Naive thymus-derived CD8-positive, alpha-beta T cell (primary cell): Measurements from ENCODE around the gene CSMD2. TPM values are rescaled to one million over a fixed set of nuclear protein-coding genes. Genes with fewer than 3 reads are reported as not detected.

Experiments
- ATAC-seq, 2 donors: fragments of 150-1000 bp; cut with Tn5 transposase in 1 of 2; sonication (Bioruptor Pico), chemical (Tn5 transposase) in 1 of 2; 1 replicate in 1 of 2; 2 replicates in 1 of 2; pipeline ENCODE4 v1.10.0; 2021; ENCODE audit warnings: mild to moderate bottlenecking in 2 of 2, moderate library complexity in 2 of 2
- POLR2A ChIA-PET: fragments of 350-600 bp; sonication (Branson Sonifier 250); formaldehyde crosslinking; loops from one replicate; lab custom pipeline; 2021; ENCODE audit warnings: antibody characterized with exemption; lab: Charles Lee
- DNase-seq, 10 donors: peaks; one replicate each; pipeline versions ENCODE4 v3.0.0 to v3.0.0-alpha.2; 2020 to 2022
- H3K27ac Mint-ChIP-seq, 10 donors: one replicate each; pipeline ENCODE4 v1.8.0; 2020 to 2022; ENCODE audit warnings: mild to moderate bottlenecking in 10 of 10, mixed read lengths in 10 of 10, moderate library complexity in 4 of 10, inconsistent platforms in 1 of 10
- H3K27me3 Mint-ChIP-seq, 5 donors: one replicate each; pipeline ENCODE4 v1.8.0; 2021 to 2022; ENCODE audit warnings: mixed read lengths in 5 of 5
- H3K36me3 Mint-ChIP-seq, 3 donors: one replicate each; pipeline ENCODE4 v1.8.0; 2020 to 2022; ENCODE audit warnings: mixed read lengths in 3 of 3, mild to moderate bottlenecking in 2 of 3, inconsistent platforms in 1 of 3
- H3K4me1 Mint-ChIP-seq, 4 donors: one replicate each; pipeline ENCODE4 v1.8.0; 2021 to 2022; ENCODE audit warnings: mixed read lengths in 4 of 4
- H3K4me3 Mint-ChIP-seq, 10 donors: one replicate each; pipeline ENCODE4 v1.8.0; 2020 to 2022; ENCODE audit warnings: mild to moderate bottlenecking in 10 of 10, mixed read lengths in 10 of 10, moderate library complexity in 6 of 10, inconsistent platforms in 1 of 10
- H3K9me3 Mint-ChIP-seq, 9 donors: one replicate each; pipeline ENCODE4 v1.8.0; 2020 to 2022; ENCODE audit warnings: mixed read lengths in 9 of 9, mild to moderate bottlenecking in 3 of 9, inconsistent platforms in 1 of 9, moderate library complexity in 1 of 9
- polyA plus RNA-seq, 3 donors: library from polyadenylated mRNA; unstranded; fragments of 300-500 nt; fragmentation: Illumina TruSeq; gene quantifications; one replicate each; pipeline ENCODE4 v1.2.3, GENCODE V29; 2021
- total RNA-seq, 8 experiments: library from RNA in 2 of 8; stranded (reverse) in 2 of 8; gene quantifications; one replicate each; pipeline ENCODE4 v1.2.3 and lab custom pipeline; 2021 to 2026

CSMD2 gene
- total and polyA plus RNA-seq, 5 experiments from 2014 or later: not detected

GRCh38 chr1:33943978-33944377 is 221.1 kb downstream of the CSMD2 start:
- Mint-ChIP-seq H3K27me3 (peaks cover 0 to 13% (median 2%) of the 10 kb centered on the region in 5 donors), H3K4me3 (no peak overlapping the region), H3K27ac (no peak overlapping the region), H3K9me3 (peaks cover 0 to 3% (median 0%) of the 10 kb centered on the region in 9 donors), H3K4me1 (no peaks in the 10 kb centered on the region), H3K36me3 (no peaks in the 10 kb centered on the region)
- DNase-seq (no peak), ATAC-seq (no peak)
- POLR2A ChIA-PET: no interaction called here

GRCh38 chr1:33932871-33933270 is 232.2 kb downstream of the CSMD2 start:
- POLR2A ChIA-PET: no interaction called here
- peaks cover 0 to 4% (median 0%) of the 10 kb centered on the region in 4 donors for H3K4me1 Mint-ChIP-seq
- peaks cover 0 to 4% (median 0%) of the 10 kb centered on the region in 9 donors for H3K9me3 Mint-ChIP-seq
- H3K36me3 Mint-ChIP-seq: no peaks in the 10 kb centered on the region
- H3K27me3 Mint-ChIP-seq: peaks cover 14 to 60% (median 25%) of the 10 kb centered on the region in 5 donors
- no peak overlapping the region for H3K4me3 Mint-ChIP-seq
- no peak overlapping the region for H3K27ac Mint-ChIP-seq
- DNase-seq (no peak), ATAC-seq (no peak)

- H3K27me3 Mint-ChIP-seq: peaks cover 14 to 60% (median 25%) of the 10 kb centered on the region in 5 donors
- no peaks in the 10 kb centered on the region for H3K36me3 Mint-ChIP-seq
- ATAC-seq (no peak), DNase-seq (no peak)
- H3K27ac Mint-ChIP-seq: peak overlapping the region in 1 of 10 donors; percentile 30
- no peak overlapping the region for H3K4me3 Mint-ChIP-seq
- peaks cover 0 to 4% (median 0%) of the 10 kb centered on the region in 4 donors for H3K4me1 Mint-ChIP-seq
- H3K9me3 Mint-ChIP-seq: peaks cover 0 to 2% (median 0%) of the 10 kb centered on the region in 9 donors
- POLR2A ChIA-PET: no interaction called here
Measured at GRCh38 chr1:33931111-33931475, 233.9 kb downstream of the CSMD2 start.

- H3K27me3 Mint-ChIP-seq: peaks cover 16 to 59% (median 24%) of the 10 kb centered on the region in 5 donors
Measured at GRCh38 chr1:33930346-33931110, 234.5 kb downstream of the CSMD2 start.

GRCh38 chr1:33928251-33928650 is 236.8 kb downstream of the CSMD2 start:
- POLR2A ChIA-PET: no interaction called here
- H3K4me3 Mint-ChIP-seq: no peak overlapping the region
- H3K27ac Mint-ChIP-seq: no peak overlapping the region
- DNase-seq: no peak
- peaks cover 0 to 4% (median 2%) of the 10 kb centered on the region in 9 donors for H3K9me3 Mint-ChIP-seq
- H3K27me3 Mint-ChIP-seq: peaks cover 5 to 36% (median 18%) of the 10 kb centered on the region in 5 donors
- H3K36me3 Mint-ChIP-seq: no peaks in the 10 kb centered on the region
- no peaks in the 10 kb centered on the region for H3K4me1 Mint-ChIP-seq
- no peak for ATAC-seq

More at GRCh38 chr1:33930346-33931110, 234.5 kb downstream of the CSMD2 start:
- ATAC-seq (no peak), DNase-seq (no peak)
- POLR2A ChIA-PET: no interaction called here
- no peak overlapping the region for H3K27ac Mint-ChIP-seq
- peaks cover 0 to 4% (median 0%) of the 10 kb centered on the region in 4 donors for H3K4me1 Mint-ChIP-seq
- no peak overlapping the region for H3K4me3 Mint-ChIP-seq
- H3K9me3 Mint-ChIP-seq: peaks cover 0 to 4% (median 0%) of the 10 kb centered on the region in 9 donors
- H3K36me3 Mint-ChIP-seq: no peaks in the 10 kb centered on the region

- no peaks in the 10 kb centered on the region for H3K36me3 Mint-ChIP-seq
- H3K27ac Mint-ChIP-seq: no peak overlapping the region
- H3K4me1 Mint-ChIP-seq: no peaks in the 10 kb centered on the region
- H3K4me3 Mint-ChIP-seq: no peak overlapping the region
- peaks cover 5 to 31% (median 18%) of the 10 kb centered on the region in 5 donors for H3K27me3 Mint-ChIP-seq
- ATAC-seq: no peak
- H3K9me3 Mint-ChIP-seq: peaks cover 0 to 4% (median 2%) of the 10 kb centered on the region in 9 donors
- DNase-seq: no peak
- POLR2A ChIA-PET: no interaction called here
Measured at GRCh38 chr1:33927721-33928120, 237.3 kb downstream of the CSMD2 start.

- ATAC-seq: no peak
- DNase-seq: no peak
- Mint-ChIP-seq H3K36me3 (no peaks in the 10 kb centered on the region), H3K9me3 (peaks cover 0 to 4% (median 2%) of the 10 kb centered on the region in 9 donors), H3K4me1 (no peaks in the 10 kb centered on the region), H3K27me3 (peaks cover 5 to 27% (median 11%) of the 10 kb centered on the region in 5 donors), H3K4me3 (no peak overlapping the region), H3K27ac (no peak overlapping the region)
- POLR2A ChIA-PET: no interaction called here
Measured at GRCh38 chr1:33925586-33925985, 239.4 kb downstream of the CSMD2 start.

GRCh38 chr1:33921281-33921680 is 243.7 kb downstream of the CSMD2 start:
- Mint-ChIP-seq H3K9me3 (peaks cover 0 to 4% (median 1%) of the 10 kb centered on the region in 9 donors), H3K36me3 (no peaks in the 10 kb centered on the region), H3K4me1 (peaks cover 0 to 2% (median 0%) of the 10 kb centered on the region in 4 donors), H3K4me3 (no peak overlapping the region), H3K27me3 (peaks cover 0 to 25% (median 6%) of the 10 kb centered on the region in 5 donors), H3K27ac (no peak overlapping the region)
- DNase-seq (no peak), ATAC-seq (no peak)
- POLR2A ChIA-PET: no interaction called here

GRCh38 chr1:33918368-33918767 is 246.7 kb downstream of the CSMD2 start:
- Mint-ChIP-seq H3K27me3 (peaks cover 5 to 32% (median 13%) of the 10 kb centered on the region in 5 donors), H3K4me3 (no peak overlapping the region), H3K4me1 (peaks cover 0 to 2% (median 0%) of the 10 kb centered on the region in 4 donors), H3K36me3 (no peaks in the 10 kb centered on the region), H3K9me3 (no peaks in the 10 kb centered on the region), H3K27ac (no peak overlapping the region)
- ATAC-seq (no peak), DNase-seq (no peak)
- POLR2A ChIA-PET: no interaction called here

GRCh38 chr1:33916786-33917185 is 248.2 kb downstream of the CSMD2 start:
- Mint-ChIP-seq H3K36me3 (no peaks in the 10 kb centered on the region), H3K4me3 (no peak overlapping the region), H3K27me3 (peaks cover 7 to 39% (median 19%) of the 10 kb centered on the region in 5 donors), H3K27ac (no peak overlapping the region), H3K9me3 (no peaks in the 10 kb centered on the region), H3K4me1 (peaks cover 0 to 2% (median 0%) of the 10 kb centered on the region in 4 donors)
- ATAC-seq (no peak), DNase-seq (no peak)
- POLR2A ChIA-PET: no interaction called here

- ATAC-seq (no peak), DNase-seq (no peak)
- no peak overlapping the region for H3K27ac Mint-ChIP-seq
- H3K9me3 Mint-ChIP-seq: no peaks in the 10 kb centered on the region
- H3K4me3 Mint-ChIP-seq: no peak overlapping the region
- peaks cover 0 to 2% (median 0%) of the 10 kb centered on the region in 4 donors for H3K4me1 Mint-ChIP-seq
- POLR2A ChIA-PET: no interaction called here
- peaks cover 7 to 48% (median 25%) of the 10 kb centered on the region in 5 donors for H3K27me3 Mint-ChIP-seq
- no peaks in the 10 kb centered on the region for H3K36me3 Mint-ChIP-seq
Measured at GRCh38 chr1:33914531-33914930, 250.5 kb downstream of the CSMD2 start.

GRCh38 chr1:33908324-33908956 is 256.6 kb downstream of the CSMD2 start:
- no peak overlapping the region for H3K27ac Mint-ChIP-seq
- peaks cover 0 to 3% (median 0%) of the 10 kb centered on the region in 9 donors for H3K9me3 Mint-ChIP-seq
- no peak overlapping the region for H3K4me3 Mint-ChIP-seq
- peaks cover 20 to 47% (median 31%) of the 10 kb centered on the region in 5 donors for H3K27me3 Mint-ChIP-seq
- ATAC-seq (no peak), DNase-seq (no peak)
- POLR2A ChIA-PET: no interaction called here
- no peaks in the 10 kb centered on the region for H3K4me1 Mint-ChIP-seq
- no peaks in the 10 kb centered on the region for H3K36me3 Mint-ChIP-seq

- no peaks in the 10 kb centered on the region for H3K4me1 Mint-ChIP-seq
- H3K27me3 Mint-ChIP-seq: peaks cover 18 to 33% (median 24%) of the 10 kb centered on the region in 5 donors
- H3K36me3 Mint-ChIP-seq: no peaks in the 10 kb centered on the region
- DNase-seq (no peak), ATAC-seq (no peak)
- H3K27ac Mint-ChIP-seq: no peak overlapping the region
- no peak overlapping the region for H3K4me3 Mint-ChIP-seq
- POLR2A ChIA-PET: no interaction called here
- peaks cover 0 to 3% (median 0%) of the 10 kb centered on the region in 9 donors for H3K9me3 Mint-ChIP-seq
Measured at GRCh38 chr1:33906156-33906555, 258.9 kb downstream of the CSMD2 start.
